Fibroblast of gingiva (primary cell): ENCODE results near the gene NT5DC4.
A peak's percentile ranks its signal among the peaks of the same experiment; 100 is the strongest.

ENCODE experiments used
- DNase-seq: peaks from one replicate; pipeline ENCODE4 v3.0.0-alpha.2; 2011; ENCODE audit warnings: low read depth

NT5DC4 gene

GRCh38 chr2:112720785-112721184 is at the start of gene NT5DC4:
Gene NT5DC4 (plus strand): TSS chr2:112721020. CDS start chr2:112721080, 60 bp downstream.
- no peak for DNase-seq

DNA sequence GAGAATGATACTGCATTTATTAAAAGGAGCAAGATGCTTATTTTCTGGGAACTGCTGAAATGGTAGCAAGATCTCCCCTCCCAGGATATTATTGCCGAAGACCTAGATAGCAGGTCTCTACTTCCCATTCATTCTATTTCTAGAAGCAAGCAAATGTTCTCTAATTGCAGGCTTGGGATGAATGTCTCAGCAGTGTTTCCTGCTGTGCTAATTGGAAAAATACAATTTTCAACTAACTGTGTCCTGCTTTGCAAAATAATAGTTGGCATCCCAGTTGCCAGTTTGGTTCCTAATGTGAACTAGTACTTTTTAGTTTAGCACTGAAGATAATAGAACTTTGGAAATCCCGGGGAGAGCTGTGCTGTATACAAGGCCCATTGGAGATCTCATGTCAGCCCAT is 49.0 kb upstream of the NT5DC4 start:
- no peak for DNase-seq

- no peak for DNase-seq
Measured at GRCh38 chr2:112673008-112673407, 47.8 kb upstream of the NT5DC4 start.

DNA sequence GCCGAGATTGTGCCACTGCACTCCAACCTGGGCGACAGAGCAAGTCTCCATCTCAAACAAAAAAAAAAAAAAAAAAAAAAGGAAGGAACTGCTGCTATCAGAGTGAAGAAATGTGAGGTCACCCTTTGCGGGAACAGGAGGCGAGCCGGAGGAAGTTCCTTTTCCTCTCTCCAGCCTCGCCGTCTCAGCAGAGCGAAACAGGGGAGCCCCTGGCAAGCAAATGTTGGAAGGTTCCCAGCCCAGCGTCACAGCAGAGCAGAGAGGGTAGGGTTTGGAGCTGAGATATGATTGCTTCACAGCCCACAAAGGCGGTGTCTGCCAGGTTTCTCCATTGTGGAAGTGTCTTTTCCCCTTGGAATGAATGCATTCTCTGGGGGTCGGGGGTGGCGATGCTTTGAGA is 46.6 kb upstream of the NT5DC4 start:
- no peak for DNase-seq

- DNase-seq, result peak; percentile 63
Measured at GRCh38 chr2:112679484-112679883, 41.3 kb upstream of the NT5DC4 start.

GRCh38 chr2:112680666-112681101 is 40.1 kb upstream of the NT5DC4 start:
- DNase-seq, result no peak

DNA sequence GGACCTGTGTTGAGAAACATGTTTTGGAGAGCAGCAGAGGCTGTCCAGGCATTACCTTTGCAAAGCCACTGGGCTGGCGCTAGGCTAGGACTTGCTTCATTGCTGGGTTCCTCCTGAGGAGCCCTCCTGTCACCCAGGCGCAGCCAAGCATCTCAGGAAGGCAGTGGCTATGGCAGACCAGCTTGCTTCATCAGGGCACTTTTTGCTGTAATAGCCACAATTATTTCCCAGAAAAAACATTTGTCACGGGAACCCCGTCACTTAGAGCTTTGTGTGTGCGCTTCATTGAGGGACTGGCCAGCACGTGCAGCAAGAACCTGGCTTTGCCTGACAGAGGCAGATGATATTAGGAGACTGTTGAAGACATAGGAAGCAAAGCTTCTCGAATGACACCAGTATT is 38.7 kb upstream of the NT5DC4 start:
- no peak for DNase-seq

GRCh38 chr2:112683550-112684414 is 37.0 kb upstream of the NT5DC4 start:
- no peak for DNase-seq

DNA sequence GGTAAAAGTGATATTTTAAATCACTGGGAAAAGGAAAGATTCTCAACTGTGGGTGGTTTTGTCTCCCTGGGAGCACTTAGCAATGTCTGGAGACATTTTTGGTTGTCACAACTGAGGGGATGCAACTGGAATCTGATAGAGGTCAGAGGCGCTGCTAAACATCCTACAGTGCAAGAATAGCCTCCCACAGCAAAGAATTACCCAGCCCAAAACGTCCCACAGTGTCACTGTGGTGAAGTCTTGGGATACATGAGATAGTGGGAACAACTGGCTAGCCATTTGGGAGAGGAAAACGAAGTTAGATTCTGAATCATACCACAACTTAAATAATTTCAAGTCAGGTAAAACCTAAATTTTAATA is 36.4 kb upstream of the NT5DC4 start:
- no peak for DNase-seq

DNA sequence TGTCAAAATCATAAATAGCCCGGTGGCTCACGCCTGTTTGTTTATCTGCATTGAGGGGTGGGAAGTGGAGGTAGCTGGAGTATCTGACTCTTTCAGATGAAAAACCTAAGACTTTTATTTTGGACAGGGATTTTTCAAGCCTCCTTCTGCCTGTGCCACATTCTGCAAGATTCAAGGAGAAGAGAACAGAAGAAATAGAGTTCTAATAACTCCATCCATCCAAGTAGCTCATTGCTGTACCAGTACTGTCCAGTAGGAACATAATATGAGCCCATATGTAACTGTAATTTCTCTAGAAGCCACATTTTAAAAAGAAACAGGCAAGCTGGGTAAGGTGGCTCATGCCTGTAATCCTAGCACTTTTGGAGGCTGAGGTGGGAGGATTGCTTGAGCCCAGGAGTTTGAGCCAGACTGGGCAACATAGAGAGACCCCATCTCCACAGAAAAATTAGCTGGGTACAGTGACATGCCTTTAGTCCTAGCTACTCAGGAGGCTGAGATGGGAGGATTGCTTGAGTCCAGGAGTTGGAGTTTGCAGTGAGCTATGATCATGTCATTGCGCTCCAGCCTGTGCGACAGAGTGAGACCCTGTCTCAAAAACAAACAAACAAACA is 35.4 kb upstream of the NT5DC4 start:
- no peak for DNase-seq

DNA sequence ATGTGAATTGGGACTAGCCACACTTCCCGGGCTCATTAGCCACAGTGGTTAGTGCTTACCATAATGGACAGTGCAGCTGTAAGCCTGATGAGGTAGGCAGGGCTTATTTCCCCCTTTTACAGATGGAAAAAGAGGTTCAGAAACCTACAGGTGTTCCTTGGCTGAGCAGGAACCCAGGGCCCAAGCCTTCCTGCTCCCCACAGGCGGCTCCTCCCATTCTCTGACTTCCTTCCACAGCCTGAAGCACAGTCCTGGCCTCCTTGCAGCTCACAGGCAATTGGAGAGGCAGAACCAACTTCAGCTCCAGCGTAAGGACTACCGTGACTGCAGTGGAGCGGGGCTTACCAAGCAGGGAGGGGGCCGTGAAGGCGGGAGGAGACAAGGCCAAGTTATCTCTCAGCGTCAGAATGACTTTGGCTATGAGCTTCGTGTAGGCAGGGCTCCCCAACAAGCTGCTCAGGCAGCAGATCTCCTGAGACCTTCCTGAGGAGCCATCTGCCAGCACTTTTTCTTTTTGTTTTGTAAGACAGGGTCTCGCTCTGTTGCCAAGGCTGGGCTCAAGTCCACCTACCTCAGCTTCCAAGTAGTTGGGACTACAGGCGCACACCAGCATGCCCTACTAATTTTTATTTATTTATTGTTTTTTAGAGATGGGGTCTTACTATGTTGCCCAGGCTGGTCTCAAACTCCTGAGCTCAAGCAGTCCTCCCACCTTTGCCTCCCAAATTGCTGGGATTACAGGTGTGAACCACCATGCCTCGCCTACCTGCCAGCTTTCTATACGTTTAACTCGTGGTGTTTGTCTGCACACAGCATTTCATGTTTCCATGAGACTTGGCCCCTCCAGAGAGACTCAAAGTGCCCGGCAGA is 34.2 kb upstream of the NT5DC4 start:
- DNase-seq, result no peak

DNA sequence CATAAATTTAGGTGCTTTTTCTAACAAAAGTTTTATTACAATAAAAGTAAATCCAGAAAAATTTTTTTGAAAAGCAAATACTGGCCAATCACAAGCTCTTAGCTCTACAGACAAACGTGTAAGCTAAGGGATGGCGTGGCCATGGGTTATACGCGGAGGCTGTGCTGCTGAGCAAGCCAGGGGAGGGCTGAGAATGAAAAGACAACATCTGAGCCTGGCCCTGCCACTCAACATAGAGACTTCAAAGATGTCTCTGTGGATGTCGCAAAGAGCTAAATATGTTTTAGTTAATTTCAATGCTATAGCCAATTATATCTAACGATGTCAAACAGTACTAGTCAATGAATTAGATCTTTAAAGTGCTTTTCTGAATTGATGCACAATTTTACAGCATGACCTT is 33.3 kb upstream of the NT5DC4 start:
- no peak for DNase-seq

- DNase-seq, result no peak
Measured at GRCh38 chr2:112688086-112688880, 32.5 kb upstream of the NT5DC4 start.

DNA sequence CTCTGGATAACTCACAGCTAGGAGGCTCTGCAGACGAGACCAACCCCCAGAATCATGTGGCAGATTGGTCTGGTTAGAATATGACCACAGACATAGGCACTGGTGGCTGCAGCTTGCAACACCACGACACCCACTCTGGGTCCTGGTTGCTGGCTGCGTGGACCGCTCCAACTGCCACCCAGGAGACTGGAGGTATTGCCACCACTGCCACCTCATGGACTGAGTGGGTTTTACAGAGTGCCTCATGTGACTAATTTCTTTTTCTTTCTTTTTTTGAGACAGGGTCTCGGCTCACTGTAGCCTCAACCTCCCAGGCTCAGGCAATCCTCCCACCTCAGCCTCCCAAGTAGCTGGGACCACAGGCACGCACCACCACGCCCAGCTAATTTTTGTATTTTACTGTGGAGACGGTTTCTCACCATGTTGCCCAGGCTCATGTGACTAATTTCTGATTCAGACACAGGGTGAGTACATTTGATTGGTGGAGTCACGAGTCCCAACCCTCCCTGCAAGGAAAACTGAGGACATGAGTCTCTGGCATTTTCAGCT is 29.9 kb upstream of the NT5DC4 start:
- peak; percentile 66 for DNase-seq

- DNase-seq, result no peak
Measured at GRCh38 chr2:112691881-112692281, 28.9 kb upstream of the NT5DC4 start.

- DNase-seq, result peak; percentile 93
Measured at GRCh38 chr2:112692495-112692911, 28.3 kb upstream of the NT5DC4 start.

DNA sequence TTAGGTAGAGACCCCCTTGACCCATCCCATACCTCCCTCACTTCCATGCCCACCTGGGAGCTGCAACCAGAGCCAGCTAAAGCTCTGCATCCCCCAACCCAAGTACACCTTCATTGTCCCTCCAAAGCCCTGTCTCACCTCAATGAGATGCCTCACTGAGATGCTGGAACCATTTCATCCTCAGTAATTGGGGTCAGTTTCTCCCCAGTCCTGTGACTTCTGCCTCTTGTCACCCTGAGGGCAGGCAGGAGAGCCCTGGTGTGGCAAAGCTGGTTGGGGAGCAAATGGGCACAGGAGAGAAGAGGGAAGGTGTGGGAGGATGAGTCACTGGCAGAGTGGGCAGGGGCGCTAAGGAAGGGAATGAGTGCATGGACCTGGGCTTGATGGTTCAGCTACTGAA is 27.9 kb upstream of the NT5DC4 start:
- DNase-seq, result no peak

GRCh38 chr2:112693596-112693995 is 27.2 kb upstream of the NT5DC4 start:
- DNase-seq, result no peak

GRCh38 chr2:112694182-112694581 is 26.6 kb upstream of the NT5DC4 start:
- DNase-seq, result no peak

DNA sequence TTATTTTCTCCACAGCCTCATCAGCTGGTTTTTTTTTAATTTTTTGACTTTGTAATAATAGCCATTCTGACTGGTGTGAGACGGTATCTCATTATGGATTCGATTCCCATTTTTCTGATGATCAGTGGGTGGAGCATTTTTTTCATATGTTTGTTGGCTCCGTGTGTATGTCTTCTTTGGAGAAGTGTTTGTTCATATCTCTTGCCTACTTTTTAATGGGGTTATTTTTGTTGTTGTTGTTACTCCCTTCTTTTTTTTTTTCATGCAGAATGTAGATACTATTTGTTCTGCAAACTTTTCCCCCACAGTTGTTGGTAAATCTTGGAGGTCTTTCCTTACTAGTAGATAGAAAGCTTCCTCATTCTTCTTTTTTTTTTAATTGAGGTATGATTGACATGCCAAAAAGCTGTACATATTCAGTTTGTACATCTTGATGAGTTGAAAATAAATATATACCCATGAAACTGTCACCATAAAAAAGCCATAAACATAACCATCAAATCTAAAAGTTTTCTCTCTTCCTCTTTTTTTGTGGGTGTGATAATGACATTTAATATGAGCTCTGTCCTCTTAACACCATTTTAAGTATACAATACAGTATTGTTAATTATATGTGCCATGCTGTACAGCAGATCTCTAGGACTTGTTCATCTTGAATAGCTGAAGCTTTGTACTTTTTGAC is 21.8 kb upstream of the NT5DC4 start:
- no peak for DNase-seq
